Upper lobe of left lung (tissue), 6 donors: Measurements from ENCODE around the gene DBH. TPM values are rescaled to one million over a fixed set of nuclear protein-coding genes. Genes with fewer than 3 reads are reported as not detected.

Experiments
- ATAC-seq, 2 donors: fragments of 200-7000 bp; cut with Tn5 transposase; one replicate each; pipeline ENCODE4 v1.9.1; 2022; ENCODE audit warnings: mild to moderate bottlenecking in 2 of 2, moderate library complexity in 2 of 2; ENCODE audit not compliant: low FRiP score in 2 of 2
- DNase-seq, 2 donors: peaks; one replicate each; pipeline ENCODE4 v3.0.0-alpha.2; 2019 to 2020
- H3K27ac ChIP-seq, 4 donors: fragments of 200-600 bp; sonication (generic); one replicate each; pipeline ENCODE4 v1.5.1; 2016 to 2019
- H3K27me3 ChIP-seq, 4 donors: fragments of 200-600 bp; sonication (generic); one replicate each; pipeline ENCODE4 v1.5.1; 2017 to 2019
- H3K36me3 ChIP-seq, 4 donors: fragments of 200-600 bp; sonication (generic); one replicate each; pipeline ENCODE4 v1.5.1; 2016 to 2019
- H3K4me1 ChIP-seq, 4 donors: fragments of 200-600 bp; sonication (generic); one replicate each; pipeline ENCODE4 v1.5.1; 2018 to 2019
- H3K4me3 ChIP-seq, 4 donors: fragments of 200-600 bp; sonication (generic); one replicate each; pipeline ENCODE4 v1.5.1; 2017 to 2019; ENCODE audit warnings: mild to moderate bottlenecking in 2 of 4, moderate library complexity in 1 of 4
- H3K9me3 ChIP-seq, 4 donors: fragments of 200-600 bp; sonication (generic); one replicate each; pipeline ENCODE4 v1.5.1; 2018 to 2019
- EP300 ChIP-seq, 4 donors: sonication (generic); formaldehyde crosslinking; IDR thresholded peaks; one replicate each; pipeline ENCODE4 v1.5.1; 2017; ENCODE audit warnings: antibody characterized with exemption in 4 of 4, control low read depth in 2 of 4
- POLR2A ChIP-seq, 4 donors: fragments of 450-650 bp; IDR thresholded peaks; one replicate each; pipeline ENCODE4 v1.5.1; 2016 to 2017; ENCODE audit warnings: antibody characterized with exemption in 4 of 4, mild to moderate bottlenecking in 2 of 4
- POLR2AphosphoS5 ChIP-seq, 2 donors: sonication (generic); formaldehyde crosslinking; IDR thresholded peaks; one replicate each; pipeline ENCODE4 v1.5.1; 2017; ENCODE audit warnings: antibody characterized with exemption in 2 of 2
- WGBS, 2 donors: methylation state at CpG; one replicate each; pipeline ENCODE4 v1.1.5; 2017 to 2018; 5-methylcytosine and 5-hydroxymethylcytosine counted together
- total RNA-seq, 6 donors: library from RNA; depleted of rRNA in 4 of 6; stranded (reverse); fragments of >200 nt in 4 of 6; gene quantifications; one replicate each; pipeline versions ENCODE4 v1.1.0 to v1.2.1, GENCODE V29; 2016 to 2021
- TF ChIP-seq, protein P1 (sequence below), 6 experiments: fragments of 450-650 bp in 4 of 6; fragments of 200-600 bp in 2 of 6; sonication (generic) in 2 of 6; IDR thresholded peaks; one replicate each; pipeline ENCODE4 v1.5.1; 2016 to 2019; ENCODE audit warnings: antibody characterized with exemption in 6 of 6
- donor health status: DM: no; HTN: no; CAD: no; lungs with moderate emphysema.
- donor health status: DM: no; HTN: yes; CAD: no; lungs with severe emphysema.

The DBH gene
- total RNA-seq, 6 donors from 2014 or later: 0.27 TPM; not detected in 5

DNA sequence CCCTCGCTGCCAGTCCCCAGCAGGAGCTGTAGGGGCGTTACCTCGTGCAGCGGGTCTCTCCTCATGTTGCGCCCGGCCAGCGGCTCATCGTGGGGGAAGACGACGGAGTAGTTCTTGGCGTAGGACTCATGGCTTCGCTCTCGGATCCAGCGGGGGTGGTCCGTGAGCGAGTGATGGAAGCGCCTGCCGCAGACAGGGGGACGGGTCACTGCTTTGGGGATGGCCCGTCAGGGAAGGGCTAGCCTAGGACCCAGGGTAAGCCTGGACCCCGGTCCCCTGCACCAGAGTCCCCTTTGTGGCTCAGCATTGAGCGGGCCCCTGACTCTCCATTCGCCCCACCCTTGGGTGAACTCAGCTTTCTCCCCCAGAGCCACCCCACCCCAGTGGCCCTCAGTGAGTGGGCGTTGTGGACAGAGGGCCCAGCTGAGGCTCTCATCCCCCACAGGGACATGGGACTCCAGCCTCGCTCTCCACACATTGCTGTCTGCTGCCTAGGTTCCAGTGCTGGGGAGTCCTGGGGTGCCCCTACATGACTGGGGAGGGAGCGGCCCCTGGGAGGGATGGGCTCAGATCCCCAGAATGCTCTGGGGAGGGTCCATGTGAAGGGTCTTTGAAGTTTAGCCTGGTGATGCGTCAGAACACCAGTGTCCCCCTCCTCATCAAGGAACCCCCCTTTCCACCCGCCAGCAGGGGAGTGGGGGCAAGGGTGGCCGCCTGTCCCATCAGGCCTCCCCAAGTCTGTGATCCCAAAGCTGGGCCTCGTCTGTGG is 72.3 kb downstream of the DBH start:
- ATAC-seq: no peak
- 91 to 93% methylated on average over 17 to 30 of the region's 30 CpGs for WGBS, 2 donors

More for the DNA sequence above, 72.3 kb downstream of the DBH start:
- no peaks in the 10 kb centered on the region for H3K36me3 ChIP-seq
- no peaks in the 10 kb centered on the region for H3K9me3 ChIP-seq
- H3K27ac ChIP-seq: peak overlapping the region in 1 of 4 donors; percentile 69
- H3K27me3 ChIP-seq: no peaks in the 10 kb centered on the region
- peaks cover 4 to 14% (median 8%) of the 10 kb centered on the region in 4 donors for H3K4me1 ChIP-seq
- TF ChIP-seq POLR2A (IDR thresholded peaks at IDR 0.05): no peak
- TF ChIP-seq, protein P1, sequence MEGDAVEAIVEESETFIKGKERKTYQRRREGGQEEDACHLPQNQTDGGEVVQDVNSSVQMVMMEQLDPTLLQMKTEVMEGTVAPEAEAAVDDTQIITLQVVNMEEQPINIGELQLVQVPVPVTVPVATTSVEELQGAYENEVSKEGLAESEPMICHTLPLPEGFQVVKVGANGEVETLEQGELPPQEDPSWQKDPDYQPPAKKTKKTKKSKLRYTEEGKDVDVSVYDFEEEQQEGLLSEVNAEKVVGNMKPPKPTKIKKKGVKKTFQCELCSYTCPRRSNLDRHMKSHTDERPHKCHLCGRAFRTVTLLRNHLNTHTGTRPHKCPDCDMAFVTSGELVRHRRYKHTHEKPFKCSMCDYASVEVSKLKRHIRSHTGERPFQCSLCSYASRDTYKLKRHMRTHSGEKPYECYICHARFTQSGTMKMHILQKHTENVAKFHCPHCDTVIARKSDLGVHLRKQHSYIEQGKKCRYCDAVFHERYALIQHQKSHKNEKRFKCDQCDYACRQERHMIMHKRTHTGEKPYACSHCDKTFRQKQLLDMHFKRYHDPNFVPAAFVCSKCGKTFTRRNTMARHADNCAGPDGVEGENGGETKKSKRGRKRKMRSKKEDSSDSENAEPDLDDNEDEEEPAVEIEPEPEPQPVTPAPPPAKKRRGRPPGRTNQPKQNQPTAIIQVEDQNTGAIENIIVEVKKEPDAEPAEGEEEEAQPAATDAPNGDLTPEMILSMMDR (IDR thresholded peaks at IDR 0.05): no peak
- no peak for TF ChIP-seq POLR2AphosphoS5 (IDR thresholded peaks at IDR 0.05)
- TF ChIP-seq EP300 (IDR thresholded peaks at IDR 0.05): no peak
- DNase-seq: peak in 1 of 2 donors; percentile 67
- H3K4me3 ChIP-seq: no peak overlapping the region

Other genes starting within 250 kb of the DBH start
- 10 to 100 TPM; 14.7 to 34.3 (median 23.1) TPM for gene REXO4, start 218.4 kb upstream of the DBH start, total RNA-seq
- gene ADAMTS13, start 214.0 kb upstream of the DBH start, total RNA-seq: 1 to 10 TPM; 1.4 to 9.4 (median 2.5) TPM
- gene CACFD1, start 176.4 kb upstream of the DBH start, total RNA-seq: 10 to 100 TPM; 31.1 to 52.8 (median 38.5) TPM
- 10 to 100 TPM in 2 of 6 donors, 1 to 10 TPM in 4; 5.2 to 17.2 (median 7.5) TPM for gene SLC2A6, start 157.3 kb upstream of the DBH start, total RNA-seq
- not detected for gene MYMK, start 111.4 kb upstream of the DBH start, total RNA-seq
- gene ADAMTSL2, start 101.7 kb upstream of the DBH start, total RNA-seq: 10 to 100 TPM in 4 of 6 donors, 1 to 10 TPM in 2; 1.4 to 34.8 (median 19.2) TPM
- gene FAM163B, start 27.0 kb upstream of the DBH start, total RNA-seq: not detected
- 10 to 100 TPM in 2 of 6 donors, 1 to 10 TPM in 3, under 1 TPM in 1; 0.79 to 37.7 (median 4.2) TPM for gene SARDH, start 102.0 kb downstream of the DBH start, total RNA-seq